Epidermal melanocyte (primary cell): ENCODE results near the gene OSCAR.

Experiments
- DNase-seq: peaks from one replicate; pipeline ENCODE4 v3.0.0; 2011; ENCODE audit warnings: low spot score; ENCODE audit not compliant: insufficient read length

Gene OSCAR

DNA sequence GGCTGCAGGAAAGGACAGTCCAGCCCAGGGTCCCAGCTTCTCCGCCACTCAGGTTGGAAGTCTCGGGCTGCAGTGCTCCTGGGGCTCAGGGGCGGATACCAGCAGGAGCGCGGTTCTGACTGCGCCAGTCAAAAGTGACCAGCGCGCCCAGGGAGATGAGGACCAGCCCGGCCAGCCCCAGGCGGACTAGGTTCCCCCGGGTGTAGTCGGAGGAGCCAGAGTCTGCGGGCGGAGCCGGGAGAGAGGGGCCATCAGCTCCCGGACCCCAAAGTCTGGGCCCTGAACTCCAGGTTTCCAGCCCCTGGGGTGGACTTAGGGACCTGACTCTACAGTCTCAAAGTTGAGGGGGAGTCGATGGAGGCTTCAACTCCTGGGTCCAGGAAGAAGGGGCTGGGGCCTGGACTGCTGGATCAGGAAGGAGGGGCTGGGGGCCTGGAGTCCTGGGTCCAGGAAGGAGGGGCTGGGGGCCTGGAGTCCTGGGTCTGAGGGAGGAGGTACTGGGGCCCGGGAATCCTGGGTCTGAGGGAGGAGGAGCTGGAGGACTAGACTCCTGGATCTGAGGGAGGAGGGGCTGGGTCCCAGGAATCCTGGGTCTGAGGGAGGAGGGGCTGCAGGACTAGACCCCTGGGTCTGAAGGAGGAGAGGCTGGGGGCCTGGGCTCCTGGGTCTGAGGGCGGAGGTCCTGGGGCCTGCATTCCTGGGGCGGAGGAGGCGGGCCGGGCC lies 5.3 kb downstream of the OSCAR start:
- no peak for DNase-seq

DNA sequence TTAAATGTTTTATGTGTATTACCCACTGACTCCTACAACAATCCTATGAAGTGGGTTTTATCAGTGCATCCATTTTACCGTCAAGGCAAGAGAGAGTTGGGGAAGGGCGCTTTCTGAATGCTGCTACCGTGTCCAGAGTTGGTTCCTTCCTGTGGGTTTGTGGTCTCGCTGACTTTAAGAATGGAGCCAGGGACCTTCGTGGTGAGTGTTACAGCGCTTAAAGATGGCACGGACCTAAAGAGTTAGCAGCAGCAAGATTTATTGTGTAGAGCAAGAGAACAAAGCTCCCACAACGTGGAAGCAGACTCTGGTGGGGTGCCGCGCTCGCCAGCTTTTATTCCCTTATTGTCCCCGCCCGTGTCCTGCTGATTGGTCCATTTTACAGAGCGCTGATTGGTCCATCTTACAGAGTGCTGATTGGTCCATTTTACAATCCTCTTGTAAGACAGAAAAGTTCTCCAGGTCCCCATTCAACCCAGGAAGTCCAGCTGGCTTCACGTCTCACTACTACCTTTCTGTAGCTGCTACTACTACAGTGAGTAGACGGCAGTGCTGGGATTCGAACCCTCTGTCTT lies 6.1 kb downstream of the OSCAR start:
- DNase-seq = no peak

GRCh38 chr19:54084410-54084809 lies 16.2 kb downstream of the OSCAR start:
- no peak for DNase-seq

GRCh38 chr19:54081032-54081431 lies 19.6 kb downstream of the OSCAR start, which contains the start of gene TARM1:
TARM1 (minus strand) TSS chr19:54081365; CDS start chr19:54081340, 25 bp downstream.
- DNase-seq = no peak

- no peak for DNase-seq
Measured at GRCh38 chr19:54077334-54077733, 23.3 kb downstream of the OSCAR start.

DNA sequence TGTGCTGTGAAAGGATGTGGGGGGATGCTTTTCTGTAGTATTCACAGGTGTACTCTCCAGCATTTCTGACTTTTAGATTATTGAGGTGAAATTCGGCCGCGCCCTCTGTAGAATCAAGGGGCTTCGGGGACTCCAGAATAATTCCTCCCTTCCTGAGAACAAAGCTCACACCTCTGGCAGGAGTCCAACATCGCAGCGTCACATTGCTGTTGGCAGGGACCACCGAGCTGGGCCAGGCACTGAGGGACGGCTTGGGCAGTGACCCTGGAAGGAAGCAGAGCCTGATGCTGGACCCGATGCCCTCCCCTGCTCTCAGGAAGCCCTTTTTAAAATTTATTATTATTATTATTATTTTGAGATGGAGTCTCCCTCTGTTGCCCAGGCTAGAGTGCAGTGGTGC lies 25.8 kb downstream of the OSCAR start:
- no peak for DNase-seq

DNA sequence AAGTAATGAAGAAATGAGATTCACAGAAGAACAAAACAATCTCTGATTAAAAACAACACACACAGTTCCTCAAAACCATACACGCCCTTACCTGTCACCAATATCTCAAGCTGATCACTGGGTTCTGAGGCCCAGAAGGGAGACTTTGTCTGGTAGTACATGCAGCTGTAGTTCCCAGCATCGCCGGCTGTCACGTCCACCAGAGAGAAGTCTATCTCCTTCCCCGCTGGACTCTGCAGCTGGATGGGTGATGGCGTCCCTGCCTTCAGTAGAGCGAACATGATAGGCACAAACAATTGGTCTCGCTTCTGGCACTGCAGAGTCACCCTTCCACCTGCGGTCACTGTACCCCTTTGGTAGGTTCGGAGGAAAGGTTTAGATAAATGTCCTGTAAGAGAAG lies 26.8 kb downstream of the OSCAR start:
- DNase-seq = no peak

GRCh38 chr19:54069470-54069869 lies 31.1 kb downstream of the OSCAR start:
- no peak for DNase-seq

GRCh38 chr19:54063350-54064116 lies 37.1 kb downstream of the OSCAR start, which contains the start of gene VSTM1:
VSTM1 (minus strand) TSS chr19:54063897; CDS start chr19:54063777, 120 bp downstream.
- DNase-seq = no peak

DNA sequence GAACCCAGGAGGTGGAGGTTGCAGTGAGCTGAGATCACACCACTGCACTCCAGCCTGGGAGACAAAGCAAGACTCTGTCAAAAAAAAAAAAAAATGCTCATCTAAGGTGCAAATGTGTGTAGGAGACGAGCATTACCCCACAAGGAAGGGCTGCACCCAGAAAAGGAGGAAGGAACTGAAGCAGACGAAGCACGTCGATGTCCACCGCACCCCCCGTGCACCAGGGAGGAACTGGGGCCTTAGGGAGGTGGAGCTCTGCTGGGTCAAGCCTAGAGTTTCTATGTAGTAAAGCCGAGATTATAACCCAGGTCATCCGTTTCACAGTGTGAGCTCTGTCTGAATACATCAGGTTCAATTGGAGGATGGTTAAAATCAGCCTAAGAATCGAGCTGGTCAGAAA lies 38.0 kb downstream of the OSCAR start:
- no peak for DNase-seq

DNA sequence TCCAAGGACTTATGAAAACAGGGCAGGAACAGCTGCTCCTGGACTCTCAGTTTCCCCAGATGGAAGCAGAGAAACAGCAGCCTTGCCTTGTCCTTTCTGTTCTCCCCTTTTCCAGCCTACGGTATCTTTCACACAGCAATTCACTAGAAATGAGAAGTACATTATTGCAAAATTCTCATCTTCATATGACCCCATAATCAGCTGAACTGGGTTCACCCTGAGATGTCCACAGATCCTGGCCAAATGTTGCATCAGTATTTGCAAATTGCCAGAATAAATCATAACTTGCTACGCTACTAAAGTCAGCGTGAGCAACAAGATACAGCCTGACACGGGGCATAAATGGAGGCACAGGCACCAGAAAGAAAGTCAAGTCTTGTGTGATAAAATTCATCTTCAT lies 53.0 kb downstream of the OSCAR start:
- DNase-seq = no peak

GRCh38 chr19:54045771-54046170 lies 54.8 kb downstream of the OSCAR start:
- DNase-seq = no peak
